ENCODE results near the gene BAHD1. TPM values are rescaled to one million over a fixed set of nuclear protein-coding genes. Genes with fewer than 3 reads are reported as not detected.
A peak's percentile ranks its signal among the peaks of the same experiment; 100 is the strongest.

The BAHD1 gene
- total RNA-seq, 1 experiment from 2014 or later, result 49.1 TPM

GRCh38 chr15:40436116-40436891 is 4.4 kb upstream of the BAHD1 start (continued):
- TF ChIP-seq ZNF281 (CRISPR knock-in tag; IDR thresholded peaks at IDR 0.05), result no peak
- no peak for TF ChIP-seq ZNF121 (CRISPR knock-in tag; IDR thresholded peaks at IDR 0.05)
- TF ChIP-seq CREM (CRISPR knock-in tag; IDR thresholded peaks at IDR 0.05), result peak; percentile 36; the same call in 1 of the 2 replicates
- no peak for TF ChIP-seq NFYB (CRISPR knock-in tag; conservative IDR thresholded peaks at IDR 0.05; ENCODE audit: low read depth)
- TF ChIP-seq EMX1 (CRISPR knock-in tag; IDR thresholded peaks at IDR 0.05), result no peak; the same call in 1 of the 2 replicates
- TF ChIP-seq FOXP4 (CRISPR knock-in tag; IDR thresholded peaks at IDR 0.05), result peak; percentile 19; the same call in 1 of the 2 replicates
- no peak for TF ChIP-seq ZMAT4 (CRISPR knock-in tag; IDR thresholded peaks at IDR 0.05)

- DNase-seq (ENCODE audit: low spot score) (peak; percentile 39), ATAC-seq (no peak)
- TF ChIP-seq FOXJ3 (CRISPR knock-in tag; IDR thresholded peaks at IDR 0.05; ENCODE audit: borderline replicate concordance) (no peak), USF1 (CRISPR knock-in tag; IDR thresholded peaks at IDR 0.05) (0 out of 2 replicates have a peak, but pooled peaks have one; percentile 22), GTF2I (CRISPR knock-in tag; conservative IDR thresholded peaks at IDR 0.05) (no peak), ZNF281 (CRISPR knock-in tag; IDR thresholded peaks at IDR 0.05) (peak; percentile 16; the same call in 1 of the 2 replicates), FOXP4 (CRISPR knock-in tag; IDR thresholded peaks at IDR 0.05) (no peak), ZNF396 (CRISPR knock-in tag; IDR thresholded peaks at IDR 0.05; ENCODE audit: borderline replicate concordance) (no peak), FOXP1 (CRISPR knock-in tag; IDR thresholded peaks at IDR 0.05; ENCODE audit: borderline replicate concordance) (0 out of 2 replicates have a peak, but pooled peaks have one; percentile 41)
- ChIA-PET CTCF (interaction anchor here (0.5 to 2.4 kb wide), 10 partner anchors 31 to 327 kb away, joined by 3 to 10 read pairs (median 4); partner anchors contain the start of genes IVD and RPUSD2), POLR2A (interaction anchor here (1.5 kb wide), 1 partner anchor 31 kb away, joined by 7 read pairs; the partner anchor contains the start of gene IVD)
- H3K4me3 Mint-ChIP-seq, result peak overlapping the region; percentile 90
- no peak overlapping the region; the same call in 1 of the 2 replicates for H3K27ac Mint-ChIP-seq
- peaks cover 38% of the 10 kb centered on the region for H3K27me3 Mint-ChIP-seq (ENCODE audit: low read depth)
- H3K36me3 Mint-ChIP-seq, result no peaks in the 10 kb centered on the region
- peaks cover 36% of the 10 kb centered on the region for H3K4me1 Mint-ChIP-seq
- no peaks in the 10 kb centered on the region for H3K9me3 Mint-ChIP-seq
Observed at GRCh38 chr15:40436892-40437751, 3.6 kb upstream of the BAHD1 start.

Measured in WTC11 (cell line).